SU-DHL-6 (cell line): ENCODE measurements around the gene SLAIN2.

Experiments
- H2AFZ ChIP-seq: fragments of 200-600 bp; sonication (generic); 2 replicates; pipeline ENCODE4 v1.6.1; 2014; ENCODE audit warnings: low read depth, mild to moderate bottlenecking, moderate library complexity, mixed read lengths, antibody characterized with exemption, low read length; ENCODE audit not compliant: severe bottlenecking
- H3F3A ChIP-seq: fragments of 200-600 bp; shearing (Covaris generic); 2 replicates; pipeline ENCODE4 v1.6.0; 2016; ENCODE audit warnings: antibody characterized with exemption, mild to moderate bottlenecking; ENCODE audit not compliant: insufficient read depth
- H3K27ac ChIP-seq: fragments of 200-600 bp; sonication (generic); 2 replicates; pipeline ENCODE4 v1.5.1; 2016; ENCODE audit warnings: low read depth, mild to moderate bottlenecking, low read length, moderate library complexity, mixed read lengths
- H3K27me3 ChIP-seq: fragments of 200-600 bp; sonication (generic), shearing (Covaris generic); 2 replicates; pipeline ENCODE4 v1.6.0; 2014; ENCODE audit warnings: mild to moderate bottlenecking, low read length
- H3K36me3 ChIP-seq: fragments of 200-600 bp; sonication (generic); 2 replicates; pipeline ENCODE4 v1.6.1; 2014; ENCODE audit warnings: mild to moderate bottlenecking, low read length, mixed read lengths
- H3K4me2 ChIP-seq: fragments of 300-600, 200-600 bp; shearing (Covaris generic), sonication (generic); 2 replicates; pipeline ENCODE4 v1.6.0; 2014; ENCODE audit warnings: low read length, low read depth, mild to moderate bottlenecking; ENCODE audit not compliant: poor library complexity, severe bottlenecking
- H3K4me3 ChIP-seq: fragments of 200-600 bp; sonication (generic); 2 replicates; pipeline ENCODE4 v1.5.1; 2014; ENCODE audit warnings: antibody characterized with exemption, low read length, mild to moderate bottlenecking, mixed read lengths; ENCODE audit not compliant: insufficient read depth, poor library complexity, severe bottlenecking
- H3K79me2 ChIP-seq: fragments of 200-600 bp; sonication (generic); 2 replicates; pipeline ENCODE4 v1.6.1; 2014; ENCODE audit warnings: mild to moderate bottlenecking, low read length, moderate library complexity; ENCODE audit not compliant: insufficient read depth
- H3K9ac ChIP-seq: fragments of 200-600 bp; sonication (generic); 2 replicates; pipeline ENCODE4 v1.7.0; 2014; ENCODE audit warnings: mild to moderate bottlenecking, low read length
- H3K9me2 ChIP-seq: fragments of 200-600 bp; sonication (generic); replicated peaks from 2 replicates; pipeline ENCODE4 v1.6.1; 2014; ENCODE audit warnings: low read length; ENCODE audit not compliant: insufficient read depth
- H3K9me3 ChIP-seq: fragments of 200-600 bp; sonication (generic); 2 replicates; pipeline ENCODE4 v1.6.1; 2014; ENCODE audit warnings: low read length, mixed read lengths; ENCODE audit not compliant: insufficient read depth
- H4K20me1 ChIP-seq: fragments of 200-600 bp; sonication (generic); 2 replicates; pipeline ENCODE4 v1.6.1; 2014; ENCODE audit warnings: low read depth, mild to moderate bottlenecking, antibody characterized with exemption, low read length, moderate library complexity, mixed read lengths
- CTCF ChIP-seq: fragments of 200-600 bp; sonication (generic); IDR thresholded peaks from one replicate; pipeline ENCODE4 v1.5.1; 2017; ENCODE audit warnings: antibody characterized with exemption, mild to moderate bottlenecking, low read length, moderate library complexity; ENCODE audit not compliant: insufficient read depth, poor library complexity, severe bottlenecking
- EZH2phosphoT487 ChIP-seq: fragments of 200-600 bp; sonication (generic), shearing (Covaris generic); conservative IDR thresholded peaks from 2 replicates; pipeline ENCODE4 v1.6.1; 2018; ENCODE audit warnings: mild to moderate bottlenecking, antibody characterized with exemption, low read length, moderate library complexity, mixed read lengths

The SLAIN2 gene

GRCh38 chr4:48356355-48356754 is 15.0 kb downstream of the SLAIN2 start:
- Histone ChIP-seq H3K9me2 (no peaks in the 10 kb centered on the region), H4K20me1 (no peaks in the 10 kb centered on the region), H3K4me2 (no peak overlapping the region)

GRCh38 chr4:48360285-48361011 is 19.1 kb downstream of the SLAIN2 start:
- no peak for TF ChIP-seq CTCF
- TF ChIP-seq EZH2phosphoT487: no peak
- Histone ChIP-seq H3K27me3 (no peaks in the 10 kb centered on the region), H3K27ac (no peak overlapping the region), H2AFZ (no peak overlapping the region), H4K20me1 (no peaks in the 10 kb centered on the region), H3K4me2 (no peak overlapping the region), H3K9ac (no peak overlapping the region), H3K4me3 (no peak overlapping the region), H3K9me2 (no peaks in the 10 kb centered on the region), H3F3A (peaks cover 2% of the 10 kb centered on the region; the same call in 1 of the 2 replicates), H3K79me2 (peaks cover 25% of the 10 kb centered on the region; the same call in 1 of the 2 replicates), H3K36me3 (no peaks in the 10 kb centered on the region), H3K9me3 (no peaks in the 10 kb centered on the region)

More at GRCh38 chr4:48356355-48356754, 15.0 kb downstream of the SLAIN2 start:
- no peaks in the 10 kb centered on the region for H3K36me3 ChIP-seq
- no peak overlapping the region for H3K27ac ChIP-seq
- no peaks in the 10 kb centered on the region for H3K27me3 ChIP-seq
- TF ChIP-seq CTCF: no peak
- no peak for TF ChIP-seq EZH2phosphoT487
- no peaks in the 10 kb centered on the region for H3K9me3 ChIP-seq
- H3K79me2 ChIP-seq: peaks cover 59% of the 10 kb centered on the region
- H3K4me3 ChIP-seq: no peak overlapping the region
- H3K9ac ChIP-seq: no peak overlapping the region
- H2AFZ ChIP-seq: no peak overlapping the region
- H3F3A ChIP-seq: peaks cover 2% of the 10 kb centered on the region; the same call in 1 of the 2 replicates

GRCh38 chr4:48361012-48361400 is 19.7 kb downstream of the SLAIN2 start:
- no peak overlapping the region for H3K9ac ChIP-seq
- H3K4me3 ChIP-seq: no peak overlapping the region
- no peak overlapping the region for H3K4me2 ChIP-seq
- H3K79me2 ChIP-seq: peaks cover 23% of the 10 kb centered on the region; the same call in 1 of the 2 replicates
- peaks cover 2% of the 10 kb centered on the region; the same call in 1 of the 2 replicates for H3F3A ChIP-seq
- no peaks in the 10 kb centered on the region for H4K20me1 ChIP-seq
- H3K36me3 ChIP-seq: no peaks in the 10 kb centered on the region
- H3K9me3 ChIP-seq: no peaks in the 10 kb centered on the region
- H3K27me3 ChIP-seq: no peaks in the 10 kb centered on the region
- no peak overlapping the region for H3K27ac ChIP-seq
- no peak for TF ChIP-seq CTCF
- TF ChIP-seq EZH2phosphoT487: no peak
- H3K9me2 ChIP-seq: no peaks in the 10 kb centered on the region
- H2AFZ ChIP-seq: no peak overlapping the region
